Measurements from ENCODE around the gene GPR89A.

- TF ChIP-seq, protein P1, sequence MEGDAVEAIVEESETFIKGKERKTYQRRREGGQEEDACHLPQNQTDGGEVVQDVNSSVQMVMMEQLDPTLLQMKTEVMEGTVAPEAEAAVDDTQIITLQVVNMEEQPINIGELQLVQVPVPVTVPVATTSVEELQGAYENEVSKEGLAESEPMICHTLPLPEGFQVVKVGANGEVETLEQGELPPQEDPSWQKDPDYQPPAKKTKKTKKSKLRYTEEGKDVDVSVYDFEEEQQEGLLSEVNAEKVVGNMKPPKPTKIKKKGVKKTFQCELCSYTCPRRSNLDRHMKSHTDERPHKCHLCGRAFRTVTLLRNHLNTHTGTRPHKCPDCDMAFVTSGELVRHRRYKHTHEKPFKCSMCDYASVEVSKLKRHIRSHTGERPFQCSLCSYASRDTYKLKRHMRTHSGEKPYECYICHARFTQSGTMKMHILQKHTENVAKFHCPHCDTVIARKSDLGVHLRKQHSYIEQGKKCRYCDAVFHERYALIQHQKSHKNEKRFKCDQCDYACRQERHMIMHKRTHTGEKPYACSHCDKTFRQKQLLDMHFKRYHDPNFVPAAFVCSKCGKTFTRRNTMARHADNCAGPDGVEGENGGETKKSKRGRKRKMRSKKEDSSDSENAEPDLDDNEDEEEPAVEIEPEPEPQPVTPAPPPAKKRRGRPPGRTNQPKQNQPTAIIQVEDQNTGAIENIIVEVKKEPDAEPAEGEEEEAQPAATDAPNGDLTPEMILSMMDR (IDR thresholded peaks at IDR 0.05), result no peak
- TF ChIP-seq POLR2AphosphoS5 (IDR thresholded peaks at IDR 0.05) (no peak), POLR2A (IDR thresholded peaks at IDR 0.05) (no peak)
These were observed 94.3 kb downstream of the GPR89A start for GRCh38 chr1:145702052-145702451.

Measured in gastroesophageal sphincter (tissue), 3 donors.